Coronary artery (tissue), 2 donors: ENCODE data around the gene SNX17.

ENCODE experiments used
- DNase-seq: peaks from one replicate; pipeline ENCODE4 v3.0.0-alpha.2; 2017; ENCODE audit warnings: low spot score
- H3K27ac ChIP-seq, 2 donors: fragments of 200-600 bp; sonication (generic); one replicate each; pipeline ENCODE4 v1.5.1; 2016 to 2019
- H3K4me3 ChIP-seq: fragments of 200-600 bp; sonication (generic); 2 replicates; pipeline ENCODE4 v1.5.1; 2016; ENCODE audit warnings: mild to moderate bottlenecking, moderate library complexity
- CTCF ChIP-seq: fragments of 200-600 bp; sonication (generic); IDR thresholded peaks from one replicate; pipeline ENCODE4 v1.5.1; 2019; ENCODE audit warnings: antibody characterized with exemption

Gene SNX17

GRCh38 chr2:27370026-27370815 lies at the start of gene SNX17, which contains the start of gene EIF2B4:
Gene SNX17 (plus strand): TSS chr2:27370616. CDS start chr2:27370744, 128 bp downstream.
Gene EIF2B4 (minus strand): TSS chr2:27370338. CDS start chr2:27370314, 24 bp downstream.
- TF ChIP-seq CTCF: peak; percentile 37
- peak; percentile 100 for DNase-seq
- peak within 1 kb of the TSS; percentile 91 to 96 for H3K27ac ChIP-seq
- H3K4me3 ChIP-seq: peak within 1 kb of the TSS; percentile 91

- no peak for DNase-seq
- no peak for TF ChIP-seq CTCF
- no peak overlapping the region for H3K27ac ChIP-seq
- no peak overlapping the region for H3K4me3 ChIP-seq
Observed at GRCh38 chr2:27320958-27321543, 49.4 kb upstream of the SNX17 start.

- H3K4me3 ChIP-seq: peak overlapping the region; percentile 90
- H3K27ac ChIP-seq: peak overlapping the region; percentile 91 to 95
- TF ChIP-seq CTCF: no peak
- DNase-seq: no peak
Observed at GRCh38 chr2:27322301-27322765, 48.1 kb upstream of the SNX17 start.

GRCh38 chr2:27322766-27323595 lies 47.4 kb upstream of the SNX17 start, which contains the start of gene MPV17:
Gene MPV17 (minus strand): TSS chr2:27323097. CDS start chr2:27322517, 580 bp downstream.
- peak; percentile 92 for DNase-seq
- Histone ChIP-seq H3K4me3 (peak within 1 kb of the TSS; percentile 90), H3K27ac (peak within 1 kb of the TSS; percentile 91 to 95)
- TF ChIP-seq CTCF: no peak

- Histone ChIP-seq H3K27ac (peak overlapping the region; percentile 91 to 95), H3K4me3 (peak overlapping the region; percentile 90)
- DNase-seq: no peak
- TF ChIP-seq CTCF: no peak
Observed at GRCh38 chr2:27323596-27324285, 46.7 kb upstream of the SNX17 start.

GRCh38 chr2:27324720-27325119 lies 45.7 kb upstream of the SNX17 start:
- Histone ChIP-seq H3K27ac (no peak overlapping the region), H3K4me3 (no peak overlapping the region)
- no peak for TF ChIP-seq CTCF
- no peak for DNase-seq
